Muscle layer of duodenum (tissue), 2 donors: ENCODE results near the gene LY86.

Experiments used
- H3K27ac ChIP-seq: one replicate; pipeline ENCODE4 v1.7.0; 2013; ENCODE audit warnings: mild to moderate bottlenecking, low read length
- H3K27me3 ChIP-seq: one replicate; pipeline ENCODE4 v1.7.0; 2013; ENCODE audit warnings: low read depth, mild to moderate bottlenecking, control low read depth, low read length
- H3K36me3 ChIP-seq, 2 donors: one replicate each; pipeline ENCODE4 v1.7.0; 2013; ENCODE audit warnings: low read length in 2 of 2, control low read depth in 1 of 2, mild to moderate bottlenecking in 1 of 2; ENCODE audit not compliant: insufficient read depth in 2 of 2, control insufficient read depth in 1 of 2
- H3K4me1 ChIP-seq, 2 donors: one replicate each; pipeline ENCODE4 v1.7.0; 2013; ENCODE audit warnings: low read length in 2 of 2, mild to moderate bottlenecking in 2 of 2, control low read depth in 1 of 2, moderate library complexity in 1 of 2; ENCODE audit not compliant: insufficient read depth in 2 of 2, control insufficient read depth in 1 of 2
- H3K4me3 ChIP-seq, 2 donors: one replicate each; pipeline ENCODE4 v1.7.0; 2013; ENCODE audit warnings: low read length in 2 of 2, low read depth in 1 of 2, mild to moderate bottlenecking in 1 of 2
- H3K9me3 ChIP-seq, 2 donors: one replicate each; pipeline ENCODE4 v1.7.0; 2013; ENCODE audit warnings: low read length in 2 of 2, control low read depth in 1 of 2, mild to moderate bottlenecking in 1 of 2; ENCODE audit not compliant: control insufficient read depth in 1 of 2
- donor health status: healthy.

LY86 gene

GRCh38 chr6:6575143-6575542 is 13.4 kb upstream of the LY86 start:
- Histone ChIP-seq H3K27ac (no peak overlapping the region), H3K27me3 (no peaks in the 10 kb centered on the region), H3K9me3 (peaks cover 0 to 5% of the 10 kb centered on the region in 2 donors), H3K36me3 (no peaks in the 10 kb centered on the region), H3K4me3 (no peak overlapping the region), H3K4me1 (no peaks in the 10 kb centered on the region)

GRCh38 chr6:6577735-6578134 is 10.8 kb upstream of the LY86 start:
- Histone ChIP-seq H3K9me3 (peaks cover 0 to 5% of the 10 kb centered on the region in 2 donors), H3K36me3 (no peaks in the 10 kb centered on the region), H3K4me3 (no peak overlapping the region), H3K27ac (no peak overlapping the region), H3K4me1 (no peaks in the 10 kb centered on the region), H3K27me3 (no peaks in the 10 kb centered on the region)

GRCh38 chr6:6579281-6579680 is 9.2 kb upstream of the LY86 start:
- H3K27ac ChIP-seq = no peak overlapping the region
- H3K36me3 ChIP-seq = no peaks in the 10 kb centered on the region
- H3K4me1 ChIP-seq = no peaks in the 10 kb centered on the region
- no peak overlapping the region for H3K4me3 ChIP-seq
- H3K27me3 ChIP-seq = no peaks in the 10 kb centered on the region
- H3K9me3 ChIP-seq = peaks cover 0 to 5% of the 10 kb centered on the region in 2 donors

- no peak overlapping the region for H3K27ac ChIP-seq
- H3K27me3 ChIP-seq = no peaks in the 10 kb centered on the region
- H3K4me3 ChIP-seq = no peak overlapping the region
Measured at GRCh38 chr6:6580225-6580856, 8.2 kb upstream of the LY86 start.

GRCh38 chr6:6581054-6581453 is 7.5 kb upstream of the LY86 start:
- no peaks in the 10 kb centered on the region for H3K36me3 ChIP-seq
- no peaks in the 10 kb centered on the region for H3K27me3 ChIP-seq
- no peaks in the 10 kb centered on the region for H3K4me1 ChIP-seq
- peaks cover 0 to 5% of the 10 kb centered on the region in 2 donors for H3K9me3 ChIP-seq
- H3K27ac ChIP-seq = no peak overlapping the region
- no peak overlapping the region for H3K4me3 ChIP-seq

More at GRCh38 chr6:6580225-6580856, 8.2 kb upstream of the LY86 start:
- no peaks in the 10 kb centered on the region for H3K36me3 ChIP-seq
- H3K4me1 ChIP-seq = no peaks in the 10 kb centered on the region
- H3K9me3 ChIP-seq = peaks cover 0 to 5% of the 10 kb centered on the region in 2 donors

GRCh38 chr6:6582131-6582530 is 6.4 kb upstream of the LY86 start:
- Histone ChIP-seq H3K4me1 (no peaks in the 10 kb centered on the region), H3K27ac (no peak overlapping the region), H3K27me3 (no peaks in the 10 kb centered on the region), H3K36me3 (no peaks in the 10 kb centered on the region), H3K4me3 (no peak overlapping the region), H3K9me3 (no peaks in the 10 kb centered on the region)

GRCh38 chr6:6583836-6584235 is 4.7 kb upstream of the LY86 start:
- no peak overlapping the region for H3K4me3 ChIP-seq
- H3K36me3 ChIP-seq = no peaks in the 10 kb centered on the region
- H3K27ac ChIP-seq = no peak overlapping the region
- H3K4me1 ChIP-seq = peaks cover 3 to 8% of the 10 kb centered on the region in 2 donors
- H3K9me3 ChIP-seq = no peaks in the 10 kb centered on the region
- no peaks in the 10 kb centered on the region for H3K27me3 ChIP-seq

GRCh38 chr6:6584310-6585002 is 4.1 kb upstream of the LY86 start:
- Histone ChIP-seq H3K9me3 (no peaks in the 10 kb centered on the region), H3K4me3 (no peak overlapping the region), H3K27ac (no peak overlapping the region), H3K36me3 (no peaks in the 10 kb centered on the region), H3K27me3 (no peaks in the 10 kb centered on the region), H3K4me1 (peaks cover 3 to 8% of the 10 kb centered on the region in 2 donors)

- Histone ChIP-seq H3K36me3 (no peaks in the 10 kb centered on the region), H3K4me3 (no peak overlapping the region), H3K27ac (no peak overlapping the region), H3K27me3 (no peaks in the 10 kb centered on the region), H3K9me3 (no peaks in the 10 kb centered on the region), H3K4me1 (peaks cover 3 to 8% of the 10 kb centered on the region in 2 donors)
Measured at GRCh38 chr6:6585003-6585311, 3.6 kb upstream of the LY86 start.

- Histone ChIP-seq H3K27ac (no peak overlapping the region), H3K36me3 (no peaks in the 10 kb centered on the region), H3K4me3 (no peak overlapping the region), H3K9me3 (no peaks in the 10 kb centered on the region), H3K4me1 (peaks cover 3 to 8% of the 10 kb centered on the region in 2 donors), H3K27me3 (no peaks in the 10 kb centered on the region)
Measured at GRCh38 chr6:6586167-6586566, 2.4 kb upstream of the LY86 start.

- Histone ChIP-seq H3K9me3 (no peaks in the 10 kb centered on the region), H3K4me1 (peaks cover 3 to 8% of the 10 kb centered on the region in 2 donors), H3K27ac (no peak overlapping the region), H3K36me3 (no peaks in the 10 kb centered on the region), H3K4me3 (no peak overlapping the region), H3K27me3 (no peaks in the 10 kb centered on the region)
Measured at GRCh38 chr6:6586671-6587526, 1.6 kb upstream of the LY86 start.
